PC-3 (cell line): ENCODE measurements around the gene PTPRH.

Experiments
- CTCF ChIP-seq: fragments of 300-600 bp; sonication (generic); conservative IDR thresholded peaks from 2 replicates; pipeline ENCODE4 v1.5.1; 2017; ENCODE audit warnings: antibody characterized with exemption, low read depth, mild to moderate bottlenecking, low read length
- EZH2 ChIP-seq: fragments of 300-600 bp; sonication (generic); IDR thresholded peaks from one replicate; pipeline ENCODE4 v1.6.1; 2017; ENCODE audit warnings: antibody characterized with exemption, mild to moderate bottlenecking, low read length; ENCODE audit not compliant: unreplicated experiment
- EZH2phosphoT487 ChIP-seq: fragments of 300-600 bp; sonication (generic); IDR thresholded peaks from 2 replicates; pipeline ENCODE4 v1.6.1; 2018; ENCODE audit warnings: mild to moderate bottlenecking, antibody characterized with exemption, low read length, borderline replicate concordance

GRCh38 chr19:55161571-55162322 is 47.6 kb downstream of the PTPRH start:
- TF ChIP-seq CTCF: no peak
- TF ChIP-seq EZH2: no peak
- no peak for TF ChIP-seq EZH2phosphoT487
